A673 (cell line): ENCODE results near the gene SPAG9.

Source experiments
- CTCF ChIP-seq: fragments of 300-800, 200-600 bp; sonication (generic); conservative IDR thresholded peaks from 2 replicates; pipeline ENCODE4 v1.5.1; 2017; ENCODE audit warnings: low read depth, mild to moderate bottlenecking, antibody characterized with exemption, low read length, moderate library complexity, mixed read lengths
- EZH2 ChIP-seq: fragments of 200-600 bp; sonication (generic); IDR thresholded peaks from 2 replicates; pipeline ENCODE4 v1.6.1; 2017; ENCODE audit warnings: borderline replicate concordance, low read depth, mild to moderate bottlenecking, mixed read lengths, antibody characterized with exemption, low read length; ENCODE audit not compliant: poor library complexity, severe bottlenecking

DNA sequence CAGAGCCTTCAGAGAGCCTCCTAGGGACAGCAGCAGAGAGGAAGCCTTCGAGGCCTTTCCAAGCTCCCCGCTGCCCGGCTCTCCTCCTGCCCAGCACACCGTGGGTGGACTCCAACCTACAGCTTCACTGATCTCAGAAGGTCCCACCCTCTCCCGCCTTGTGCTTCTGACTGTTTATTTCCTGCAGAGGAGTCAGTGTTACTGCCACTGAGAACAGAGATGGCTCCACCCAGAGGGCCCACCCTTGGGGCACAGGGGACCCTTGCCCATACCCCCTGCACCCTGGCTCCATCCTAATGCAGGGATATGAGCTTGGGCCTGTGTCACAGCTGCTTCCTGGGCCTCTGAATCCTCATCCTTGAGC is 201.8 kb downstream of the SPAG9 start:
- TF ChIP-seq CTCF = no peak
- TF ChIP-seq EZH2 = no peak
